ENCODE measurements around the gene EPB41L3. TPM values are rescaled to one million over a fixed set of nuclear protein-coding genes. Genes with fewer than 3 reads are reported as not detected.
"Not testable (repeated sequence)": the region's sequence is repeated elsewhere in the genome, so short reads cannot be mapped to it uniquely, and the experiment has no call there.

The EPB41L3 gene
- total RNA-seq, 1 experiment from 2014 or later: not detected

- no peaks in the 10 kb centered on the region for H3K79me2 ChIP-seq (ENCODE audit: low read length)
These were observed 43.4 kb downstream of the EPB41L3 start for GRCh38 chr18:5500158-5500939.

DNA sequence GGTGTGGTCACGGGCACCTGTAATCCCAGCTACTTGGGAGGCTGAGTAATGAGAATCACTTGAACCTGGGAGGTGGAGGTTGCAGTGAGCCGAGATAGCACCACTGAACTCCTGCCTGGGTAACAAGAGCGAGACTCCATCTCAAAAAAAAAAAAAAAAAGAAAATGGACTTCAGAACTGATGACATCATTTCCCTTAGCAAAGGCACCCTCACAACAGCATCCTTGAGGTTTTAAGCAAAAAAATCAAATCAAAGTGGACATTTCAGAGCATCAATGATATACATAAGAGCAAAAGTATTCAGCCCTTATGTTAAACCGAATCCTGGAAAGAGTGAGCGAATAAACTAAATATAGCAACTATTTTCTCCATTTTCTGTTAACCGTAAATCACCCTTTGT is 45.3 kb downstream of the EPB41L3 start:
- no peak overlapping the region for H2AFZ ChIP-seq (ENCODE audit: low read length)
- H3K27ac ChIP-seq (ENCODE audit: low read length): no peak overlapping the region
- no peak for DNase-seq
- H3K9me3 ChIP-seq (ENCODE audit: low read length): no peaks in the 10 kb centered on the region
- no peaks in the 10 kb centered on the region for H4K20me1 ChIP-seq (ENCODE audit: insufficient read depth, low read depth, low read length)
- H3K4me1 ChIP-seq (ENCODE audit: low read length): peaks cover 4% of the 10 kb centered on the region
- H3K4me3 ChIP-seq (ENCODE audit: low read length): no peak overlapping the region
- H3K9ac ChIP-seq (ENCODE audit: low read length): no peak overlapping the region
- H3K9me2 ChIP-seq (replicated peaks; ENCODE audit: insufficient read depth, low read length): no peaks in the 10 kb centered on the region
- H3K4me2 ChIP-seq (ENCODE audit: low read depth, low read length, poor library complexity, severe bottlenecking): no peak overlapping the region
- H3K36me3 ChIP-seq (ENCODE audit: insufficient read depth, low read length): no peaks in the 10 kb centered on the region
- H3K79me2 ChIP-seq (ENCODE audit: low read length): no peaks in the 10 kb centered on the region
- no peaks in the 10 kb centered on the region for H3K27me3 ChIP-seq (ENCODE audit: low read length)

More at GRCh38 chr18:5500158-5500939, 43.4 kb downstream of the EPB41L3 start:
- Histone ChIP-seq H3K27me3 (ENCODE audit: low read length) (no peaks in the 10 kb centered on the region), H3K27ac (ENCODE audit: low read length) (no peak overlapping the region), H3K9me2 (replicated peaks; ENCODE audit: insufficient read depth, low read length) (no peaks in the 10 kb centered on the region), H3K4me2 (ENCODE audit: low read depth, low read length, poor library complexity, severe bottlenecking) (no peak overlapping the region), H3K36me3 (ENCODE audit: insufficient read depth, low read length) (no peaks in the 10 kb centered on the region), H3K4me3 (ENCODE audit: low read length) (no peak overlapping the region), H2AFZ (ENCODE audit: low read length) (no peak overlapping the region), H3K9ac (ENCODE audit: low read length) (no peak overlapping the region), H4K20me1 (ENCODE audit: insufficient read depth, low read depth, low read length) (no peaks in the 10 kb centered on the region), H3K4me1 (ENCODE audit: low read length) (peaks cover 4% of the 10 kb centered on the region), H3K9me3 (ENCODE audit: low read length) (no peaks in the 10 kb centered on the region)
- DNase-seq: no peak

DNA sequence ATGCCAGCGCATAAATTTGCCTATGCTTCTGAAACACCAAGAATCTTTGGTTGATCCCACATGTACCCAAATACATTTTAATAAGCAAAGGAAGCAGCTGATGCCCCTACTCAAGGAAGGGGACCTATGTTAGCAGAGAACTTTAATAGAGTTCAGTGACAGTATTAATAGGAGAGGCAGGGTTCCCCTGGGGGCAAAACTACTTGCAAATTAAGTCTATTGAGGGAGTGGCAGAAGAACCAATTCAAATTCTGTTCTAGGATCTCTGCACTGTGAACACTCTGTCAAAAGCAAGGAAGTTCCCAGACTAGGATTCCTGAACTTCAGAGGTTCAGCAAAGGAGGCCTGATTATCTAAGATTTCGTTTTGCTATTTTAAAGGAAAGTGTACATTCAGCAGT is 47.5 kb downstream of the EPB41L3 start:
- no peaks in the 10 kb centered on the region for H3K79me2 ChIP-seq (ENCODE audit: low read length)
- no peak for DNase-seq
- H2AFZ ChIP-seq (ENCODE audit: low read length): no peak overlapping the region
- H3K9me2 ChIP-seq (replicated peaks; ENCODE audit: insufficient read depth, low read length): no peaks in the 10 kb centered on the region
- peaks cover 4% of the 10 kb centered on the region for H3K4me1 ChIP-seq (ENCODE audit: low read length)
- H4K20me1 ChIP-seq (ENCODE audit: insufficient read depth, low read depth, low read length): no peaks in the 10 kb centered on the region
- H3K4me3 ChIP-seq (ENCODE audit: low read length): no peak overlapping the region
- H3K27ac ChIP-seq (ENCODE audit: low read length): no peak overlapping the region
- no peak overlapping the region for H3K4me2 ChIP-seq (ENCODE audit: low read depth, low read length, poor library complexity, severe bottlenecking)
- H3K36me3 ChIP-seq (ENCODE audit: insufficient read depth, low read length): no peaks in the 10 kb centered on the region
- no peak overlapping the region for H3K9ac ChIP-seq (ENCODE audit: low read length)
- no peaks in the 10 kb centered on the region for H3K9me3 ChIP-seq (ENCODE audit: low read length)
- H3K27me3 ChIP-seq (ENCODE audit: low read length): no peaks in the 10 kb centered on the region

DNA sequence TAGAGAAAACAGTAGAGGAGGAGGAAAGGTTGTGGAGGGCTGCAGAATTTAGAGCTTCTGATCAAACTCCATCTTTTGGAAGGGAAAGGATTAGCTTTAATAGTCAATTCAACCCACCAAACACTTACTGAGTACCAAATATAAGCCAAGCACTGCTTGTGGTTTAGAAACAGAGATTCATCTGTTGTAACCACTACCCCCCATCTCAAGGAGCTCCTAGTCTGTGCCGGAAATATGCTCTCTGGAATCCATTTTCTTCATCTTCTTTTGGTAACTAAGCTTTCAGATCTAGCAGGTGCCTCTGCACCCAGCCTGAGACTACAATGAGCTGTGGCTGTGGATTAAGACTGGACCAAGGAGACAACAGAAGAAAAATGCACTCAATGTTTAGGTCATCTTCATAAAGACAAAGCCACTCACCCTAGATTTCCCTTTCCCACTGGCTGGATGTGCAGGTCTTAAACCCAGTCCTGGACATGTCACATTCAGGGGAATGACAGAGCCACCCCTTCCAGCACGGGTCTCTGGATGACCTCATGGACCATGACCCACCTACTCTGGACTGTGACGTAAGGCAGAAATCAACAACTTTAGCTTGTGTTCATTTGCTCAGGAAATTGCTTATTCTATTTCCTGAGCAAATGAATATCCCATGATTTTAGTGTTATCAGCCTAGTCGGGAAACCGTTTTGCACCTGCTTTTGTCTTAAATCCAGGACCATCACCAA is 52.9 kb downstream of the EPB41L3 start:
- no peak overlapping the region for H3K4me2 ChIP-seq (ENCODE audit: low read depth, low read length, poor library complexity, severe bottlenecking)
- H3K4me3 ChIP-seq (ENCODE audit: low read length): no peak overlapping the region
- DNase-seq: no peak
- no peak overlapping the region for H2AFZ ChIP-seq (ENCODE audit: low read length)
- no peaks in the 10 kb centered on the region for H3K4me1 ChIP-seq (ENCODE audit: low read length)
- no peaks in the 10 kb centered on the region for H3K79me2 ChIP-seq (ENCODE audit: low read length)
- no peaks in the 10 kb centered on the region for H3K9me2 ChIP-seq (replicated peaks; ENCODE audit: insufficient read depth, low read length)
- H4K20me1 ChIP-seq (ENCODE audit: insufficient read depth, low read depth, low read length): no peaks in the 10 kb centered on the region
- no peaks in the 10 kb centered on the region for H3K27me3 ChIP-seq (ENCODE audit: low read length)
- H3K9me3 ChIP-seq (ENCODE audit: low read length): no peaks in the 10 kb centered on the region
- no peaks in the 10 kb centered on the region for H3K36me3 ChIP-seq (ENCODE audit: insufficient read depth, low read length)
- H3K9ac ChIP-seq (ENCODE audit: low read length): no peak overlapping the region
- no peak overlapping the region for H3K27ac ChIP-seq (ENCODE audit: low read length)

GRCh38 chr18:5488844-5489243 is 55.0 kb downstream of the EPB41L3 start:
- Histone ChIP-seq H3K9me3 (ENCODE audit: low read length) (no peaks in the 10 kb centered on the region), H3K4me1 (ENCODE audit: low read length) (no peaks in the 10 kb centered on the region), H3K27ac (ENCODE audit: low read length) (no peak overlapping the region), H3K79me2 (ENCODE audit: low read length) (no peaks in the 10 kb centered on the region), H4K20me1 (ENCODE audit: insufficient read depth, low read depth, low read length) (no peaks in the 10 kb centered on the region), H3K4me2 (ENCODE audit: low read depth, low read length, poor library complexity, severe bottlenecking) (no peak overlapping the region), H3K27me3 (ENCODE audit: low read length) (no peaks in the 10 kb centered on the region), H3K36me3 (ENCODE audit: insufficient read depth, low read length) (no peaks in the 10 kb centered on the region), H3K4me3 (ENCODE audit: low read length) (no peak overlapping the region), H2AFZ (ENCODE audit: low read length) (no peak overlapping the region), H3K9ac (ENCODE audit: low read length) (no peak overlapping the region), H3K9me2 (replicated peaks; ENCODE audit: insufficient read depth, low read length) (no peaks in the 10 kb centered on the region)
- DNase-seq: no peak

GRCh38 chr18:5488044-5488443 is 55.8 kb downstream of the EPB41L3 start:
- not testable (repeated sequence) for H3K27me3 ChIP-seq (ENCODE audit: low read length); H3K27ac ChIP-seq (ENCODE audit: low read length); DNase-seq; H3K9me3 ChIP-seq (ENCODE audit: low read length); H3K36me3 ChIP-seq (ENCODE audit: insufficient read depth, low read length); H3K9ac ChIP-seq (ENCODE audit: low read length); H2AFZ ChIP-seq (ENCODE audit: low read length); H3K4me3 ChIP-seq (ENCODE audit: low read length); H3K79me2 ChIP-seq (ENCODE audit: low read length); H3K4me1 ChIP-seq (ENCODE audit: low read length); H3K4me2 ChIP-seq (ENCODE audit: low read depth, low read length, poor library complexity, severe bottlenecking); H4K20me1 ChIP-seq (ENCODE audit: insufficient read depth, low read depth, low read length); H3K9me2 ChIP-seq (replicated peaks; ENCODE audit: insufficient read depth, low read length)

DNA sequence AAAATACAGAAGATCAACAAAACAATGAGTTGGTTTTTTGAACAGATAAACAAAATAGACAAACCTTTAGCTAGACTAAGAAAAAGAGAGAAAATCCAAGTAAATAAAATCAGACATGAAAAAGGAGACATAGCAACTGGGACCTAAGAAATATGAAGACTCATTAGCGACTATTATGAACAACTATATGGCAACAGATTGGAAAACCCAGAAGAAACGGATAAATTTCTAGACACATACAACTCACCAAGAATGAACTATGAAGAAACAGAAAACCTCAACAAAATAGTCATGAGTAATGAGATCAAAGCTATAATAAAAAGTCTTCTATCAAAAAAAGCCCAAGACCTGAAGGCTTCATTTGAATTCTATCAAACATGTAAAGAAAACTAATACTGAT is 59.3 kb downstream of the EPB41L3 start:
- Histone ChIP-seq H3K27ac (ENCODE audit: low read length) (no peak overlapping the region), H3K9ac (ENCODE audit: low read length) (no peak overlapping the region), H3K36me3 (ENCODE audit: insufficient read depth, low read length) (no peaks in the 10 kb centered on the region), H2AFZ (ENCODE audit: low read length) (no peak overlapping the region), H3K4me3 (ENCODE audit: low read length) (no peak overlapping the region), H3K27me3 (ENCODE audit: low read length) (no peaks in the 10 kb centered on the region), H3K9me2 (replicated peaks; ENCODE audit: insufficient read depth, low read length) (no peaks in the 10 kb centered on the region), H3K4me2 (ENCODE audit: low read depth, low read length, poor library complexity, severe bottlenecking) (no peak overlapping the region), H3K79me2 (ENCODE audit: low read length) (no peaks in the 10 kb centered on the region), H3K9me3 (ENCODE audit: low read length) (no peaks in the 10 kb centered on the region), H3K4me1 (ENCODE audit: low read length) (no peaks in the 10 kb centered on the region), H4K20me1 (ENCODE audit: insufficient read depth, low read depth, low read length) (no peaks in the 10 kb centered on the region)
- no peak for DNase-seq

GRCh38 chr18:5481621-5482020 is 62.2 kb downstream of the EPB41L3 start:
- Histone ChIP-seq H3K27me3 (ENCODE audit: low read length) (no peaks in the 10 kb centered on the region), H3K27ac (ENCODE audit: low read length) (no peak overlapping the region), H3K9me3 (ENCODE audit: low read length) (no peaks in the 10 kb centered on the region), H3K36me3 (ENCODE audit: insufficient read depth, low read length) (no peaks in the 10 kb centered on the region), H3K4me1 (ENCODE audit: low read length) (no peaks in the 10 kb centered on the region), H3K4me2 (ENCODE audit: low read depth, low read length, poor library complexity, severe bottlenecking) (no peak overlapping the region), H3K79me2 (ENCODE audit: low read length) (no peaks in the 10 kb centered on the region), H3K4me3 (ENCODE audit: low read length) (no peak overlapping the region), H2AFZ (ENCODE audit: low read length) (no peak overlapping the region), H4K20me1 (ENCODE audit: insufficient read depth, low read depth, low read length) (no peaks in the 10 kb centered on the region), H3K9ac (ENCODE audit: low read length) (no peak overlapping the region), H3K9me2 (replicated peaks; ENCODE audit: insufficient read depth, low read length) (no peaks in the 10 kb centered on the region)
- DNase-seq: no peak
